ENCODE results near the gene DIAPH2.

DIAPH2 gene

GRCh38 chrX:97070346-97070745, 385.7 kb downstream of the DIAPH2 start:
- no CpG with 5 or more reads among the region's 1 CpG for WGBS, 2 experiments (ENCODE audit: insufficient coverage in 2 of 2)
- no peaks in the 10 kb centered on the region for H3K9me3 ChIP-seq (ENCODE audit: control insufficient read depth, low read length)
- H3K27ac ChIP-seq (ENCODE audit: low read depth, low read length, severe bottlenecking) = no peak overlapping the region
- H3K4me3 ChIP-seq (ENCODE audit: extremely low read depth, insufficient read depth, low read length, poor library complexity, severe bottlenecking) = no peak overlapping the region
- no peaks in the 10 kb centered on the region for H3K4me1 ChIP-seq (ENCODE audit: control insufficient read depth, insufficient read depth, low read length, poor library complexity, severe bottlenecking)
- H3K36me3 ChIP-seq (ENCODE audit: control insufficient read depth, insufficient read depth, low read length) = no peaks in the 10 kb centered on the region

- H3K4me1 ChIP-seq (ENCODE audit: control insufficient read depth, insufficient read depth, low read length, poor library complexity, severe bottlenecking) = no peaks in the 10 kb centered on the region
- H3K27ac ChIP-seq (ENCODE audit: low read depth, low read length, severe bottlenecking) = no peak overlapping the region
Observed at GRCh38 chrX:97074400-97074799, 389.8 kb downstream of the DIAPH2 start.

GRCh38 chrX:97089116-97089515, 404.5 kb downstream of the DIAPH2 start:
- H3K36me3 ChIP-seq (ENCODE audit: control insufficient read depth, insufficient read depth, low read length) = no peaks in the 10 kb centered on the region
- no peaks in the 10 kb centered on the region for H3K4me1 ChIP-seq (ENCODE audit: control insufficient read depth, insufficient read depth, low read length, poor library complexity, severe bottlenecking)
- WGBS, 2 experiments (ENCODE audit: insufficient coverage in 2 of 2) = 100% methylated on average over 1 of the region's 1 CpG; no CpG with 5 or more reads in 1 of the 2 experiments
- H3K4me3 ChIP-seq (ENCODE audit: extremely low read depth, insufficient read depth, low read length, poor library complexity, severe bottlenecking) = no peak overlapping the region
- no peaks in the 10 kb centered on the region for H3K9me3 ChIP-seq (ENCODE audit: control insufficient read depth, low read length)
- H3K27ac ChIP-seq (ENCODE audit: low read depth, low read length, severe bottlenecking) = no peak overlapping the region

More at GRCh38 chrX:97074400-97074799, 389.8 kb downstream of the DIAPH2 start:
- H3K4me3 ChIP-seq (ENCODE audit: extremely low read depth, insufficient read depth, low read length, poor library complexity, severe bottlenecking) = no peak overlapping the region
- no peaks in the 10 kb centered on the region for H3K36me3 ChIP-seq (ENCODE audit: control insufficient read depth, insufficient read depth, low read length)
- H3K9me3 ChIP-seq (ENCODE audit: control insufficient read depth, low read length) = no peaks in the 10 kb centered on the region

GRCh38 chrX:97096385-97096784, 411.7 kb downstream of the DIAPH2 start:
- Histone ChIP-seq H3K4me3 (ENCODE audit: extremely low read depth, insufficient read depth, low read length, poor library complexity, severe bottlenecking) (no peak overlapping the region), H3K9me3 (ENCODE audit: control insufficient read depth, low read length) (no peaks in the 10 kb centered on the region), H3K36me3 (ENCODE audit: control insufficient read depth, insufficient read depth, low read length) (no peaks in the 10 kb centered on the region), H3K27ac (ENCODE audit: low read depth, low read length, severe bottlenecking) (no peak overlapping the region), H3K4me1 (ENCODE audit: control insufficient read depth, insufficient read depth, low read length, poor library complexity, severe bottlenecking) (no peaks in the 10 kb centered on the region)
- no CpG with 5 or more reads among the region's 2 CpGs for WGBS, 2 experiments (ENCODE audit: insufficient coverage in 2 of 2)

- no peaks in the 10 kb centered on the region for H3K4me1 ChIP-seq (ENCODE audit: control insufficient read depth, insufficient read depth, low read length, poor library complexity, severe bottlenecking)
- H3K4me3 ChIP-seq (ENCODE audit: extremely low read depth, insufficient read depth, low read length, poor library complexity, severe bottlenecking) = no peak overlapping the region
- H3K36me3 ChIP-seq (ENCODE audit: control insufficient read depth, insufficient read depth, low read length) = no peaks in the 10 kb centered on the region
- no peaks in the 10 kb centered on the region for H3K9me3 ChIP-seq (ENCODE audit: control insufficient read depth, low read length)
- no peak overlapping the region for H3K27ac ChIP-seq (ENCODE audit: low read depth, low read length, severe bottlenecking)
Observed at GRCh38 chrX:97102938-97103337, 418.3 kb downstream of the DIAPH2 start.

- H3K27ac ChIP-seq (ENCODE audit: low read depth, low read length, severe bottlenecking) = no peak overlapping the region
- no peak overlapping the region for H3K4me3 ChIP-seq (ENCODE audit: extremely low read depth, insufficient read depth, low read length, poor library complexity, severe bottlenecking)
- WGBS, 2 experiments (ENCODE audit: insufficient coverage in 2 of 2) = no CpG with 5 or more reads among the region's 1 CpG
- H3K9me3 ChIP-seq (ENCODE audit: control insufficient read depth, low read length) = no peaks in the 10 kb centered on the region
- H3K36me3 ChIP-seq (ENCODE audit: control insufficient read depth, insufficient read depth, low read length) = no peaks in the 10 kb centered on the region
- no peaks in the 10 kb centered on the region for H3K4me1 ChIP-seq (ENCODE audit: control insufficient read depth, insufficient read depth, low read length, poor library complexity, severe bottlenecking)
Observed at GRCh38 chrX:97109730-97110129, 425.1 kb downstream of the DIAPH2 start.

GRCh38 chrX:97117572-97117971, 432.9 kb downstream of the DIAPH2 start:
- H3K27ac ChIP-seq (ENCODE audit: low read depth, low read length, severe bottlenecking) = no peak overlapping the region
- no peaks in the 10 kb centered on the region for H3K9me3 ChIP-seq (ENCODE audit: control insufficient read depth, low read length)
- H3K4me1 ChIP-seq (ENCODE audit: control insufficient read depth, insufficient read depth, low read length, poor library complexity, severe bottlenecking) = no peaks in the 10 kb centered on the region
- no peak overlapping the region for H3K4me3 ChIP-seq (ENCODE audit: extremely low read depth, insufficient read depth, low read length, poor library complexity, severe bottlenecking)
- H3K36me3 ChIP-seq (ENCODE audit: control insufficient read depth, insufficient read depth, low read length) = no peaks in the 10 kb centered on the region

GRCh38 chrX:97119474-97120109, 434.9 kb downstream of the DIAPH2 start:
- Histone ChIP-seq H3K27ac (ENCODE audit: low read depth, low read length, severe bottlenecking) (no peak overlapping the region), H3K4me1 (ENCODE audit: control insufficient read depth, insufficient read depth, low read length, poor library complexity, severe bottlenecking) (no peaks in the 10 kb centered on the region), H3K36me3 (ENCODE audit: control insufficient read depth, insufficient read depth, low read length) (no peaks in the 10 kb centered on the region), H3K9me3 (ENCODE audit: control insufficient read depth, low read length) (no peaks in the 10 kb centered on the region), H3K4me3 (ENCODE audit: extremely low read depth, insufficient read depth, low read length, poor library complexity, severe bottlenecking) (no peak overlapping the region)
- 94 to 96% methylated on average over 3 to 4 of the region's 12 CpGs for WGBS, 2 experiments (ENCODE audit: insufficient coverage in 2 of 2)

GRCh38 chrX:97123001-97123400, 438.4 kb downstream of the DIAPH2 start:
- H3K36me3 ChIP-seq (ENCODE audit: control insufficient read depth, insufficient read depth, low read length) = no peaks in the 10 kb centered on the region
- WGBS, 2 experiments (ENCODE audit: insufficient coverage in 2 of 2) = 92% methylated on average over 2 of the region's 2 CpGs; no CpG with 5 or more reads in 1 of the 2 experiments
- no peak overlapping the region for H3K27ac ChIP-seq (ENCODE audit: low read depth, low read length, severe bottlenecking)
- no peak overlapping the region for H3K4me3 ChIP-seq (ENCODE audit: extremely low read depth, insufficient read depth, low read length, poor library complexity, severe bottlenecking)
- H3K9me3 ChIP-seq (ENCODE audit: control insufficient read depth, low read length) = no peaks in the 10 kb centered on the region
- no peaks in the 10 kb centered on the region for H3K4me1 ChIP-seq (ENCODE audit: control insufficient read depth, insufficient read depth, low read length, poor library complexity, severe bottlenecking)

GRCh38 chrX:97126020-97126419, 441.4 kb downstream of the DIAPH2 start:
- Histone ChIP-seq H3K4me3 (ENCODE audit: extremely low read depth, insufficient read depth, low read length, poor library complexity, severe bottlenecking) (no peak overlapping the region), H3K27ac (ENCODE audit: low read depth, low read length, severe bottlenecking) (no peak overlapping the region), H3K36me3 (ENCODE audit: control insufficient read depth, insufficient read depth, low read length) (no peaks in the 10 kb centered on the region), H3K9me3 (ENCODE audit: control insufficient read depth, low read length) (no peaks in the 10 kb centered on the region), H3K4me1 (ENCODE audit: control insufficient read depth, insufficient read depth, low read length, poor library complexity, severe bottlenecking) (no peaks in the 10 kb centered on the region)
- whole genome bisulfite sequencing, 2 experiments (ENCODE audit: insufficient coverage in 2 of 2) = no CpG with 5 or more reads among the region's 3 CpGs

GRCh38 chrX:97132664-97133415, 448.2 kb downstream of the DIAPH2 start:
- no peaks in the 10 kb centered on the region for H3K4me1 ChIP-seq (ENCODE audit: control insufficient read depth, insufficient read depth, low read length, poor library complexity, severe bottlenecking)
- H3K36me3 ChIP-seq (ENCODE audit: control insufficient read depth, insufficient read depth, low read length) = no peaks in the 10 kb centered on the region
- no peaks in the 10 kb centered on the region for H3K9me3 ChIP-seq (ENCODE audit: control insufficient read depth, low read length)
- H3K27ac ChIP-seq (ENCODE audit: low read depth, low read length, severe bottlenecking) = no peak overlapping the region
- WGBS, 2 experiments (ENCODE audit: insufficient coverage in 2 of 2) = 83 to 96% methylated on average over 1 to 3 of the region's 6 CpGs
- H3K4me3 ChIP-seq (ENCODE audit: extremely low read depth, insufficient read depth, low read length, poor library complexity, severe bottlenecking) = no peak overlapping the region
